Transverse colon (tissue), 3 donors: ENCODE measurements around the gene SMR3B.

Source experiments
- EP300 ChIP-seq: sonication (generic); formaldehyde crosslinking; IDR thresholded peaks from one replicate; pipeline ENCODE4 v1.6.1; 2017; ENCODE audit warnings: antibody characterized with exemption, low read depth
- TF ChIP-seq, protein P1 (sequence below), 5 experiments: fragments of 200-600 bp in 3 of 5; fragments of 450-650 bp in 2 of 5; sonication (generic) in 3 of 5; IDR thresholded peaks; 1 replicate in 2 of 5; 2 replicates in 3 of 5; pipeline ENCODE4 v1.5.1; 2016 to 2017; ENCODE audit warnings: antibody characterized with exemption in 5 of 5, inconsistent platforms in 3 of 5, mild to moderate bottlenecking in 2 of 5, moderate library complexity in 1 of 5

DNA sequence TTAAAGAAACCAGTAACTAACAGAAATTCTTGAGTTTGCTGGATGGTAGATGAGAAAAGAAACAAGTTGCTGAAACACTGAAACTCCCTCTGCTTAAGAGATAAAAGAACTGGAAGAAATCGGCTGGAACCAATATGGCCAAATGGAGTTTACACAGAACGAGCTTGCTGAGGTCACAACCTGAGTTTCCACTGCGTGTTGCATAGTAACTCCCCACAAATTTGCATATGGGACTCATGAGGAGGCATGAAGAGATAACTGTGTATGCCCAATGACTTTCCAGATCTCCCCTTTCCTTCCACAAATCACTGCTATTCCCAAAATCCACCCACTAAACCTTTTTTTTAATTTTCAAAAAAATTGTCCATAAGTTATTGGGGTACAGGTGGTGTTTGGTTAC is 10.2 kb upstream of the SMR3B start:
- TF ChIP-seq EP300 = no peak
- TF ChIP-seq, protein P1, sequence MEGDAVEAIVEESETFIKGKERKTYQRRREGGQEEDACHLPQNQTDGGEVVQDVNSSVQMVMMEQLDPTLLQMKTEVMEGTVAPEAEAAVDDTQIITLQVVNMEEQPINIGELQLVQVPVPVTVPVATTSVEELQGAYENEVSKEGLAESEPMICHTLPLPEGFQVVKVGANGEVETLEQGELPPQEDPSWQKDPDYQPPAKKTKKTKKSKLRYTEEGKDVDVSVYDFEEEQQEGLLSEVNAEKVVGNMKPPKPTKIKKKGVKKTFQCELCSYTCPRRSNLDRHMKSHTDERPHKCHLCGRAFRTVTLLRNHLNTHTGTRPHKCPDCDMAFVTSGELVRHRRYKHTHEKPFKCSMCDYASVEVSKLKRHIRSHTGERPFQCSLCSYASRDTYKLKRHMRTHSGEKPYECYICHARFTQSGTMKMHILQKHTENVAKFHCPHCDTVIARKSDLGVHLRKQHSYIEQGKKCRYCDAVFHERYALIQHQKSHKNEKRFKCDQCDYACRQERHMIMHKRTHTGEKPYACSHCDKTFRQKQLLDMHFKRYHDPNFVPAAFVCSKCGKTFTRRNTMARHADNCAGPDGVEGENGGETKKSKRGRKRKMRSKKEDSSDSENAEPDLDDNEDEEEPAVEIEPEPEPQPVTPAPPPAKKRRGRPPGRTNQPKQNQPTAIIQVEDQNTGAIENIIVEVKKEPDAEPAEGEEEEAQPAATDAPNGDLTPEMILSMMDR (IDR thresholded peaks at IDR 0.05) = no peak
